WTC11 (cell line): ENCODE results near the gene CREBBP. TPM values are rescaled to one million over a fixed set of nuclear protein-coding genes. Genes with fewer than 3 reads are reported as not detected.
A peak's percentile ranks its signal among the peaks of the same experiment; 100 is the strongest.

Experiments
- ATAC-seq: fragments of 200-7000 bp; cut with Tn5 transposase; 2 replicates; pipeline ENCODE4 v1.10.0; 2021; ENCODE audit warnings: mild to moderate bottlenecking, moderate library complexity
- CTCF ChIA-PET: fragments of 300-600 bp; sonication (Branson Sonifier 250); formaldehyde crosslinking; loops from one replicate; lab custom pipeline; 2021; ENCODE audit warnings: antibody characterized with exemption; lab: Charles Lee
- POLR2A ChIA-PET: fragments of 350-600 bp; sonication (Branson Sonifier 250); formaldehyde crosslinking; loops from one replicate; lab custom pipeline; 2021; ENCODE audit warnings: antibody characterized with exemption; lab: Charles Lee
- DNase-seq: peaks from one replicate; pipeline ENCODE4 v3.0.0; 2021; ENCODE audit warnings: low spot score
- H3K27ac Mint-ChIP-seq: 2 replicates; pipeline ENCODE4 v1.8.0; 2021; ENCODE audit warnings: mixed read lengths
- H3K27me3 Mint-ChIP-seq: 2 replicates; pipeline ENCODE4 v1.8.0; 2021; ENCODE audit warnings: low read depth, mild to moderate bottlenecking, moderate library complexity, mixed read lengths
- H3K36me3 Mint-ChIP-seq: 2 replicates; pipeline ENCODE4 v1.8.0; 2021; ENCODE audit warnings: mixed read lengths
- H3K4me1 Mint-ChIP-seq: 2 replicates; pipeline ENCODE4 v1.8.0; 2022; ENCODE audit warnings: mixed read lengths
- H3K4me3 Mint-ChIP-seq: 2 replicates; pipeline ENCODE4 v1.8.0; 2021; ENCODE audit warnings: mild to moderate bottlenecking, moderate library complexity, mixed read lengths
- H3K9me3 Mint-ChIP-seq: 2 replicates; pipeline ENCODE4 v1.8.0; 2021; ENCODE audit warnings: mixed read lengths
- AFF4 ChIP-seq: sonication (generic); formaldehyde crosslinking; IDR thresholded peaks from 2 replicates; pipeline ENCODE4 v1.8.1; 2023; ENCODE audit warnings: mild to moderate bottlenecking, missing genetic modification reagents, borderline replicate concordance
- ATF3 ChIP-seq: sonication (generic); formaldehyde crosslinking; conservative IDR thresholded peaks from 2 replicates; pipeline ENCODE4 v1.8.1; 2022; ENCODE audit warnings: mild to moderate bottlenecking, missing genetic modification reagents
- CDX4 ChIP-seq: fragments of 250-450 bp; sonication (Bioruptor Pico); IDR thresholded peaks from 2 replicates; pipeline ENCODE4 v1.9.0; 2021; ENCODE audit warnings: moderate library complexity, mild to moderate bottlenecking, inconsistent platforms, borderline replicate concordance
- ESRRA ChIP-seq: sonication (generic); formaldehyde crosslinking; IDR thresholded peaks from 2 replicates; pipeline ENCODE4 v1.8.1; 2022; ENCODE audit warnings: mild to moderate bottlenecking, missing genetic modification reagents, borderline replicate concordance
- ETV6 ChIP-seq: sonication (generic); formaldehyde crosslinking; IDR thresholded peaks from 2 replicates; pipeline ENCODE4 v1.8.1; 2022; ENCODE audit warnings: mild to moderate bottlenecking, missing genetic modification reagents
- FOXJ3 ChIP-seq: sonication (generic); formaldehyde crosslinking; IDR thresholded peaks from 2 replicates; pipeline ENCODE4 v1.9.0; 2021; ENCODE audit warnings: missing genetic modification reagents, mild to moderate bottlenecking, borderline replicate concordance
- JUN ChIP-seq: sonication (generic); formaldehyde crosslinking; IDR thresholded peaks from 2 replicates; pipeline ENCODE4 v1.8.0; 2023; ENCODE audit warnings: mild to moderate bottlenecking, missing genetic modification reagents
- MLX ChIP-seq: sonication (generic); formaldehyde crosslinking; IDR thresholded peaks from 2 replicates; pipeline ENCODE4 v1.8.1; 2023; ENCODE audit warnings: mild to moderate bottlenecking, missing genetic modification reagents, moderate library complexity
- MYBL2 ChIP-seq: sonication (generic); formaldehyde crosslinking; IDR thresholded peaks from 2 replicates; pipeline ENCODE4 v1.8.1; 2023; ENCODE audit warnings: mild to moderate bottlenecking, moderate library complexity, missing genetic modification reagents
- NFATC4 ChIP-seq: fragments of 250-450 bp; sonication (Bioruptor Pico); IDR thresholded peaks from 2 replicates; pipeline ENCODE4 v1.9.0; 2021; ENCODE audit warnings: mild to moderate bottlenecking
- NFYB ChIP-seq: sonication (generic); formaldehyde crosslinking; conservative IDR thresholded peaks from 2 replicates; pipeline ENCODE4 v1.8.0; 2022; ENCODE audit warnings: low read depth, missing genetic modification reagents
- NR3C1 ChIP-seq: sonication (generic); formaldehyde crosslinking; conservative IDR thresholded peaks from 2 replicates; pipeline ENCODE4 v1.8.1; 2023; ENCODE audit warnings: low read depth, mild to moderate bottlenecking, missing genetic modification reagents
- OVOL2 ChIP-seq: fragments of 250-450 bp; sonication (Bioruptor Pico); IDR thresholded peaks from 2 replicates; pipeline ENCODE4 v1.9.0; 2021; ENCODE audit warnings: mild to moderate bottlenecking, borderline replicate concordance
- RORB ChIP-seq: fragments of 250-450 bp; sonication (Bioruptor Pico); IDR thresholded peaks from 2 replicates; pipeline ENCODE4 v1.9.0; 2021; ENCODE audit warnings: mild to moderate bottlenecking
- SMAD3 ChIP-seq: sonication (generic); formaldehyde crosslinking; IDR thresholded peaks from 2 replicates; pipeline ENCODE4 v1.8.0; 2022; ENCODE audit warnings: missing genetic modification reagents, mild to moderate bottlenecking, borderline replicate concordance
- ZNF425 ChIP-seq: fragments of 250-450 bp; sonication (Bioruptor Pico); conservative IDR thresholded peaks from 2 replicates; pipeline ENCODE4 v1.9.0; 2021; ENCODE audit warnings: mild to moderate bottlenecking
- total RNA-seq: library from RNA; stranded (reverse); gene quantifications from 3 replicates; pipeline ENCODE4 v1.2.3, GENCODE V29; 2021
- TF ChIP-seq, protein P1 (sequence below): sonication (generic); formaldehyde crosslinking; IDR thresholded peaks from 2 replicates; pipeline ENCODE4 v1.8.1; 2023; ENCODE audit warnings: mild to moderate bottlenecking, missing genetic modification reagents, moderate library complexity
- TF ChIP-seq, protein P2 (sequence below): fragments of 250-450 bp; sonication (Bioruptor Pico); IDR thresholded peaks from 2 replicates; pipeline ENCODE4 v1.9.0; 2021; ENCODE audit warnings: mild to moderate bottlenecking

Gene CREBBP
- total RNA-seq, 1 experiment from 2014 or later, result 49.6 TPM

DNA sequence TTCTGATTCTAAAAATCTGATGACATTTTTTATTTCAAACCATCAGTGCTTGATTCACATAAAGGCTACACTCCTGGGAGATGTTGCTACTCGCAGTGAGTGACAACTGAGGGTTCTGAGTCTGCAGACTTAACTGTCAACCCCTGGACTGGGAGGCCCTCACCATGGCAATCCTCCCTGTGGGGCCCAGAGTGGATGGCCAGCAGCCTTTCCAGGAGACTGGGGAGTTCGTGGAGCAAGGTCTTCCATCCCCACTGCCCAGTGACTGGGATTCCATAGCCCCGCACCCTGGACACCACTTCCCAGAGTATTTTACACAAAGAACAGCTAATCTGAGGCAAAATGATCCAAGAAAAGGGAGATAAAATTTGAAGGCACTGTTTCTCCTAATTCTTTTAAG is 59.3 kb downstream of the CREBBP start:
- DNase-seq (no peak), ATAC-seq (no peak)
- Mint-ChIP-seq H3K4me1 (peaks cover 59% of the 10 kb centered on the region), H3K36me3 (no peaks in the 10 kb centered on the region), H3K27me3 (no peaks in the 10 kb centered on the region), H3K27ac (no peak overlapping the region), H3K9me3 (no peaks in the 10 kb centered on the region), H3K4me3 (no peak overlapping the region)
- TF ChIP-seq OVOL2 (CRISPR knock-in tag), result no peak
- no peak for TF ChIP-seq MYBL2 (CRISPR knock-in tag)
- no peak for TF ChIP-seq FOXJ3 (CRISPR knock-in tag)
- TF ChIP-seq ATF3, result no peak
- no peak for TF ChIP-seq MLX
- POLR2A ChIA-PET, result no interaction called here
- CTCF ChIA-PET, result no interaction called here

DNA sequence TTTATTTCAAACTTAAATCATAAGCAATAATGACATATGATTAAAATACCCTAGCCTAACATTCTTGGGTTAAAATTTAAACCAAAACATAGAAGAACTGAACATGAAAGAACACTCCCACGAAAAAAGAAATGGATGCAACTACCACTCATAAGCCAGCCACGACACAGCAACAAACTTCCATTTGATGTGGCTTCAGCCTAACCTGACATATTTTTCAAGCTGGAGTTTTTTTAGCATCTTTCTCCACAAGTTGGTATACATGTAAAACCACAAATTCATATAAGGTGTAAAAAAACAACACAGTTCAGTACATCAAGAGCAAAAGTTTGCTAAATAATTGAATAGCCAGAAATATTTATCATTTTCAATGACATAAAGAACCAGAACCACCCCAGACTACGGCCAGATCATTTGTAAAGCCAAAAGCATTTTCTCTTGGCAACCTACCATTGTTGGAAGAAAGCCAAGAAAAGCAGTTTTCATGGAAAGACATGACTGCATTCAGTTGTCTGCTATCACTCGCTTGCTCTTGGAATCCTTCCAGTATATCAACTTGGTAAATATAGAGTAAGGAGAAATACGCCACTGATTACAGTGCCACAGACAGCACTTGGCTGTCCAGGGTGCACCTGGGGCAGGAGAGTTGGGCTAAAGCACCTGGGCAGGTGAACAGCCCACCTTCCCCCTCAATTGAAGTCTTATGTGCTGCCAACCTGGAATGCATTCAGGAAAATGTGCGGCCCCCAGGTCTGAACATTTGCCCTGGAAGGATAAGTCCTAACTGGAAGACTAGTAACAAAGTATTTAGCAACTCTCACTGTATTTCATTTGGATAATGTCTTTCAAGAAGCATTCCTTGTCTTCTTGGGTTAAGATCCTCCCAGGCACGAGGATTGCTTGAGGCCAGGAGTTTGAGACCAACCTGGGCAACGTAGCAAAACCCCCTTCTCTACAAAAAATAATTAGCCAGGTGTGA is 60.5 kb downstream of the CREBBP start:
- ATAC-seq (no peak), DNase-seq (no peak)
- no peak for TF ChIP-seq ETV6 (CRISPR knock-in tag)
- TF ChIP-seq, protein P1, sequence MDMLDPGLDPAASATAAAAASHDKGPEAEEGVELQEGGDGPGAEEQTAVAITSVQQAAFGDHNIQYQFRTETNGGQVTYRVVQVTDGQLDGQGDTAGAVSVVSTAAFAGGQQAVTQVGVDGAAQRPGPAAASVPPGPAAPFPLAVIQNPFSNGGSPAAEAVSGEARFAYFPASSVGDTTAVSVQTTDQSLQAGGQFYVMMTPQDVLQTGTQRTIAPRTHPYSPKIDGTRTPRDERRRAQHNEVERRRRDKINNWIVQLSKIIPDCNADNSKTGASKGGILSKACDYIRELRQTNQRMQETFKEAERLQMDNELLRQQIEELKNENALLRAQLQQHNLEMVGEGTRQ (CRISPR knock-in tag), result no peak
- no peak for TF ChIP-seq NFYB
- no peak for TF ChIP-seq NFATC4 (CRISPR knock-in tag)
- no peak for TF ChIP-seq AFF4 (CRISPR knock-in tag)
- Mint-ChIP-seq H3K27me3 (no peaks in the 10 kb centered on the region), H3K4me3 (no peak overlapping the region), H3K9me3 (no peaks in the 10 kb centered on the region), H3K4me1 (peaks cover 60% of the 10 kb centered on the region), H3K27ac (no peak overlapping the region), H3K36me3 (no peaks in the 10 kb centered on the region)
- POLR2A ChIA-PET, result no interaction called here
- CTCF ChIA-PET, result interaction anchor here (0.6 kb wide), 1 partner anchor 16 kb away, joined by 3 read pairs; no protein-coding TSS in a partner anchor

- DNase-seq, result no peak
- no peak for ATAC-seq
- Mint-ChIP-seq H3K36me3 (no peaks in the 10 kb centered on the region), H3K27ac (0 out of 2 replicates have a peak overlapping the region, but pooled peaks have one; percentile 21), H3K4me3 (no peak overlapping the region), H3K4me1 (peaks cover 51% of the 10 kb centered on the region), H3K27me3 (no peaks in the 10 kb centered on the region), H3K9me3 (no peaks in the 10 kb centered on the region)
- no peak for TF ChIP-seq SMAD3 (CRISPR knock-in tag)
- TF ChIP-seq RORB (CRISPR knock-in tag), result no peak
- TF ChIP-seq CDX4, result no peak
- no peak for TF ChIP-seq ESRRA (CRISPR knock-in tag)
- TF ChIP-seq NR3C1, result no peak
- TF ChIP-seq, protein P1 (CRISPR knock-in tag), result no peak
- TF ChIP-seq ZNF425, result no peak
- TF ChIP-seq, protein P2, sequence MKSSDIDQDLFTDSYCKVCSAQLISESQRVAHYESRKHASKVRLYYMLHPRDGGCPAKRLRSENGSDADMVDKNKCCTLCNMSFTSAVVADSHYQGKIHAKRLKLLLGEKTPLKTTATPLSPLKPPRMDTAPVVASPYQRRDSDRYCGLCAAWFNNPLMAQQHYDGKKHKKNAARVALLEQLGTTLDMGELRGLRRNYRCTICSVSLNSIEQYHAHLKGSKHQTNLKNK (CRISPR knock-in tag), result no peak
- TF ChIP-seq JUN (CRISPR knock-in tag), result no peak
- POLR2A ChIA-PET, result no interaction called here
- CTCF ChIA-PET, result no interaction called here
These were observed 61.4 kb downstream of the CREBBP start for GRCh38 chr16:3819175-3819527.
